Measurements from ENCODE around the gene SH3RF3. TPM values are rescaled to one million over a fixed set of nuclear protein-coding genes. Genes with fewer than 3 reads are reported as not detected.

Gene SH3RF3
- total and polyA plus RNA-seq, 2 donors (not counting 1 experiment from before 2014, with no cell fraction given) = 8.3 to 10.1 TPM

- Histone ChIP-seq H4K20me1 (ENCODE audit: control insufficient read depth, extremely low read depth, insufficient read depth, low read length) (peaks cover 2% of the 10 kb centered on the region), H3K9ac (ENCODE audit: insufficient read depth, low read length) (no peak overlapping the region)
- TF ChIP-seq CTCF (conservative IDR thresholded peaks at IDR 0.05 in 1 of 2, IDR thresholded peaks at IDR 0.05 in 1 of 2; ENCODE audit: low read depth in 1 of 2, low read length in 2 of 2) = no peak
Measured at GRCh38 chr2:109289504-109290222, 160.7 kb downstream of the SH3RF3 start.

GRCh38 chr2:109290887-109291643 lies 162.1 kb downstream of the SH3RF3 start:
- Histone ChIP-seq H3K4me1 (ENCODE audit: control insufficient read depth, extremely low read depth, insufficient read depth, low read length) (peaks cover 8% of the 10 kb centered on the region), H4K20me1 (ENCODE audit: control insufficient read depth, extremely low read depth, insufficient read depth, low read length) (peaks cover 2% of the 10 kb centered on the region), H3K79me2 (ENCODE audit: control insufficient read depth, insufficient read depth, low read length) (peaks cover 17% of the 10 kb centered on the region), H2AFZ (ENCODE audit: low read length) (no peak overlapping the region), H3K4me3 (replicated peaks in 1 of 4; ENCODE audit: control extremely low read depth in 1 of 4, insufficient read depth in 1 of 4, low read depth in 3 of 4, low read length in 4 of 4) (no peak overlapping the region), H3K27me3 (ENCODE audit: control insufficient read depth, insufficient read depth, low read length) (no peaks in the 10 kb centered on the region), H3K27ac (ENCODE audit: insufficient read depth, low read length) (peak overlapping the region; percentile 4), H3K9me3 (ENCODE audit: control insufficient read depth, insufficient read depth, low read depth, low read length) (no peaks in the 10 kb centered on the region), H3K9ac (ENCODE audit: insufficient read depth, low read length) (no peak overlapping the region), H3K36me3 (ENCODE audit: control insufficient read depth, insufficient read depth, low read length) (no peaks in the 10 kb centered on the region), H3K4me2 (ENCODE audit: extremely low read depth, insufficient read depth, low read length) (no peak overlapping the region)
- TF ChIP-seq EZH2 (IDR thresholded peaks at IDR 0.05; ENCODE audit: low read length, missing control alignments) = no peak
- no peak for TF ChIP-seq CTCF (conservative IDR thresholded peaks at IDR 0.05 in 1 of 2, IDR thresholded peaks at IDR 0.05 in 1 of 2; ENCODE audit: low read depth in 1 of 2, low read length in 2 of 2)
- peak; percentile 66 to 70 for DNase-seq (ENCODE audit: low read depth in 2 of 2)

More at GRCh38 chr2:109289504-109290222, 160.7 kb downstream of the SH3RF3 start:
- no peaks in the 10 kb centered on the region for H3K27me3 ChIP-seq (ENCODE audit: control insufficient read depth, insufficient read depth, low read length)
- H2AFZ ChIP-seq (ENCODE audit: low read length) = no peak overlapping the region
- no peaks in the 10 kb centered on the region for H3K36me3 ChIP-seq (ENCODE audit: control insufficient read depth, insufficient read depth, low read length)
- no peak for DNase-seq (ENCODE audit: low read depth in 2 of 2)
- peaks cover 22% of the 10 kb centered on the region for H3K79me2 ChIP-seq (ENCODE audit: control insufficient read depth, insufficient read depth, low read length)
- no peak overlapping the region for H3K27ac ChIP-seq (ENCODE audit: insufficient read depth, low read length)
- H3K9me3 ChIP-seq (ENCODE audit: control insufficient read depth, insufficient read depth, low read depth, low read length) = no peaks in the 10 kb centered on the region
- H3K4me2 ChIP-seq (ENCODE audit: extremely low read depth, insufficient read depth, low read length) = no peak overlapping the region
- no peak overlapping the region for H3K4me3 ChIP-seq (replicated peaks in 1 of 4; ENCODE audit: control extremely low read depth in 1 of 4, insufficient read depth in 1 of 4, low read depth in 3 of 4, low read length in 4 of 4)
- H3K4me1 ChIP-seq (ENCODE audit: control insufficient read depth, extremely low read depth, insufficient read depth, low read length) = peaks cover 16% of the 10 kb centered on the region

- Histone ChIP-seq H3K9ac (ENCODE audit: insufficient read depth, low read length) (no peak overlapping the region), H3K4me1 (ENCODE audit: control insufficient read depth, extremely low read depth, insufficient read depth, low read length) (peaks cover 8% of the 10 kb centered on the region), H4K20me1 (ENCODE audit: control insufficient read depth, extremely low read depth, insufficient read depth, low read length) (peaks cover 2% of the 10 kb centered on the region), H3K4me3 (replicated peaks in 1 of 4; ENCODE audit: control extremely low read depth in 1 of 4, insufficient read depth in 1 of 4, low read depth in 3 of 4, low read length in 4 of 4) (no peak overlapping the region), H3K79me2 (ENCODE audit: control insufficient read depth, insufficient read depth, low read length) (peaks cover 14% of the 10 kb centered on the region), H2AFZ (ENCODE audit: low read length) (no peak overlapping the region), H3K4me2 (ENCODE audit: extremely low read depth, insufficient read depth, low read length) (no peak overlapping the region), H3K36me3 (ENCODE audit: control insufficient read depth, insufficient read depth, low read length) (no peaks in the 10 kb centered on the region), H3K27ac (ENCODE audit: insufficient read depth, low read length) (no peak overlapping the region), H3K9me3 (ENCODE audit: control insufficient read depth, insufficient read depth, low read depth, low read length) (no peaks in the 10 kb centered on the region), H3K27me3 (ENCODE audit: control insufficient read depth, insufficient read depth, low read length) (no peaks in the 10 kb centered on the region)
- TF ChIP-seq EZH2 (IDR thresholded peaks at IDR 0.05; ENCODE audit: low read length, missing control alignments) (no peak), CTCF (conservative IDR thresholded peaks at IDR 0.05 in 1 of 2, IDR thresholded peaks at IDR 0.05 in 1 of 2; ENCODE audit: low read depth in 1 of 2, low read length in 2 of 2) (no peak)
- no peak for DNase-seq (ENCODE audit: low read depth in 2 of 2)
Measured at GRCh38 chr2:109292386-109292785, 163.4 kb downstream of the SH3RF3 start.

Data from fibroblast of lung (primary cell).